K562 (cell line): ENCODE data around the gene RGS7. TPM values are rescaled to one million over a fixed set of nuclear protein-coding genes. Genes with fewer than 3 reads are reported as not detected.

Experiments used
- ATAC-seq: fragments of 200-7000 bp; cut with Tn5 transposase; 3 replicates; pipeline ENCODE4 v1.9.1; 2020; ENCODE audit warnings: moderate library complexity
- BruUV-seq: library from RNA; stranded (reverse); fragments of 400-500 nt; replicated peaks from 2 replicates; lab custom pipeline; 2021; lab: Mats Ljungman, UMichigan
- CTCF ChIA-PET: fragments of 300-600 bp; formaldehyde crosslinking; extraction: SDS; loops from one replicate; lab custom pipeline; 2021; ENCODE audit warnings: low intra/inter-chr PET ratio; lab: Yijun Ruan, JAX
- POLR2A ChIA-PET: fragments of 300-600, 350-650 bp; sonication (Branson Sonifier 250); formaldehyde crosslinking; extraction: SDS; loops from one replicate; lab custom pipeline; 2021; ENCODE audit warnings: antibody characterized with exemption, inconsistent platforms; lab: Yijun Ruan, JAX
- DNase-seq, 4 experiments: peaks; one replicate each; pipeline versions ENCODE4 v3.0.0 to v3.0.0-alpha.2; 2011 to 2018; ENCODE audit warnings: low spot score in 3 of 4, mixed read lengths in 3 of 4; ENCODE audit errors: extremely low read depth in 1 of 4
- FAIRE-seq: peaks from 2 replicates; lab custom pipeline; 2011; peaks lifted over from hg19 to GRCh38; lab: Jason Lieb, UNC
- H2AFZ ChIP-seq: 2 replicates; pipeline ENCODE4 v1.6.0; 2011; ENCODE audit warnings: low read depth, low read length, control low read depth, inconsistent platforms
- H3K27ac ChIP-seq: fragments of 200-600 bp; 3 replicates; pipeline ENCODE4 v1.8.0; 2011; ENCODE audit warnings: low read depth, mild to moderate bottlenecking, control low read depth, inconsistent platforms, low read length, moderate library complexity, mixed read lengths; ENCODE audit errors: extremely low read depth
- H3K27me3 ChIP-seq, 2 experiments: fragments of 300-600 bp in 1 of 2; 2 replicates in 1 of 2; 3 replicates in 1 of 2; pipeline versions ENCODE4 v1.6.0 to v1.8.0; 2011; ENCODE audit warnings: inconsistent platforms in 2 of 2, low read length in 2 of 2, mild to moderate bottlenecking in 1 of 2, mixed read lengths in 1 of 2, moderate library complexity in 1 of 2; ENCODE audit not compliant: control insufficient read depth in 2 of 2, insufficient read depth in 2 of 2
- H3K36me3 ChIP-seq: fragments of 300-600 bp; 3 replicates; pipeline ENCODE4 v1.8.0; 2011; ENCODE audit warnings: mild to moderate bottlenecking, low read length, inconsistent platforms; ENCODE audit not compliant: control insufficient read depth, insufficient read depth
- H3K4me1 ChIP-seq, 2 experiments: fragments of 200-600 bp in 1 of 2; replicated peaks in 1 of 2; 2 replicates in 1 of 2; 3 replicates in 1 of 2; pipeline versions ENCODE4 v1.5.1 to v1.8.0; 2011; ENCODE audit warnings: inconsistent platforms in 2 of 2, low read length in 2 of 2, mild to moderate bottlenecking in 1 of 2, mixed read lengths in 1 of 2, moderate library complexity in 1 of 2; ENCODE audit not compliant: control insufficient read depth in 2 of 2, insufficient read depth in 2 of 2
- H3K4me2 ChIP-seq: 2 replicates; pipeline ENCODE4 v1.6.1; 2011; ENCODE audit warnings: low read length, control low read depth, inconsistent platforms, mixed read lengths; ENCODE audit not compliant: insufficient read depth
- H3K4me3 ChIP-seq: fragments of 200-600 bp; sonication (generic), shearing (Covaris generic); 2 replicates; pipeline ENCODE4 v1.5.1; 2016; ENCODE audit warnings: control low read depth, inconsistent platforms
- H3K79me2 ChIP-seq: fragments of 200-600 bp; 3 replicates; pipeline ENCODE4 v1.8.0; 2011; ENCODE audit warnings: low read length, inconsistent platforms; ENCODE audit not compliant: control insufficient read depth, insufficient read depth
- H3K9ac ChIP-seq, 2 experiments: 2 replicates each; pipeline versions ENCODE4 v1.6.0 to v1.6.1; 2011; ENCODE audit warnings: low read depth in 2 of 2, low read length in 2 of 2, control low read depth in 1 of 2, inconsistent platforms in 1 of 2, mild to moderate bottlenecking in 1 of 2, mixed read lengths in 1 of 2; ENCODE audit not compliant: insufficient read depth in 1 of 2
- H3K9me1 ChIP-seq: one replicate; pipeline ENCODE4 v1.6.0; 2011; ENCODE audit warnings: inconsistent platforms, mild to moderate bottlenecking, low read length, moderate library complexity; ENCODE audit not compliant: control insufficient read depth, insufficient read depth
- H3K9me3 ChIP-seq: replicated peaks from 2 replicates; pipeline ENCODE4 v1.5.1; 2011; ENCODE audit warnings: low read depth, low read length, inconsistent platforms; ENCODE audit not compliant: control insufficient read depth, insufficient read depth
- H4K20me1 ChIP-seq: replicated peaks from 2 replicates; pipeline ENCODE4 v1.6.1; 2011; ENCODE audit warnings: low read length, inconsistent platforms, mixed read lengths; ENCODE audit not compliant: control insufficient read depth, insufficient read depth
- ARID1B ChIP-seq: fragments of 450-650 bp; IDR thresholded peaks from 2 replicates; pipeline ENCODE4 v1.6.1; 2016; ENCODE audit warnings: antibody characterized with exemption, mild to moderate bottlenecking, inconsistent platforms
- BCLAF1 ChIP-seq, 2 experiments: fragments of 450-650 bp in 1 of 2; IDR thresholded peaks; 2 replicates each; pipeline ENCODE4 v1.6.1; 2011 to 2017; ENCODE audit warnings: low read depth in 2 of 2, antibody characterized with exemption in 1 of 2, borderline replicate concordance in 1 of 2, low read length in 1 of 2, mild to moderate bottlenecking in 1 of 2, mixed read lengths in 1 of 2; ENCODE audit not compliant: control insufficient read depth in 1 of 2
- GTF2A2 ChIP-seq: IDR thresholded peaks from 2 replicates; pipeline ENCODE4 v1.6.1; 2016; ENCODE audit warnings: mild to moderate bottlenecking, missing genetic modification characterization, missing compliant biosample characterization
- KHSRP ChIP-seq: fragments of 450-650 bp; IDR thresholded peaks from 2 replicates; pipeline ENCODE4 v1.6.1; 2017
- MEIS2 ChIP-seq: fragments of 450-650 bp; IDR thresholded peaks from 2 replicates; pipeline ENCODE4 v1.6.1; 2014; ENCODE audit warnings: mild to moderate bottlenecking; ENCODE audit not compliant: partially characterized antibody
- MTA3 ChIP-seq: fragments of 450-650 bp; formaldehyde crosslinking; IDR thresholded peaks from 2 replicates; pipeline ENCODE4 v1.6.1; 2017; ENCODE audit warnings: mild to moderate bottlenecking, borderline replicate concordance
- SP2 ChIP-seq: IDR thresholded peaks from 2 replicates; pipeline ENCODE4 v1.6.1; 2011; ENCODE audit warnings: mild to moderate bottlenecking, low read depth, low read length, moderate library complexity; ENCODE audit not compliant: poor library complexity, severe bottlenecking; ENCODE audit errors: extremely low read depth
- ZNF778 ChIP-seq: fragments of 450-650 bp; formaldehyde crosslinking; IDR thresholded peaks from 2 replicates; pipeline ENCODE4 v1.4.0; 2020; ENCODE audit warnings: mild to moderate bottlenecking, moderate library complexity
- WGBS: fragments of 100-300 bp; shearing (Covaris generic); methylation state at CpG from one replicate; pipeline ENCODE4 v1.1.6; 2016; ENCODE audit warnings: low coverage, mixed read lengths; ENCODE audit not compliant: insufficient coverage; ENCODE audit errors: missing lambda C conversion rate; 5-methylcytosine and 5-hydroxymethylcytosine counted together
- in situ Hi-C: fragments of 300-500 bp; cut with MboI; formaldehyde crosslinking; loops from 4 replicates; pipeline ENCODE4 v1.15.0; 2018; ENCODE audit warnings: inconsistent platforms, mixed read lengths
- intact Hi-C: fragments of 100-400 bp; cut with micrococcal nuclease; formaldehyde crosslinking; loops from 2 replicates; pipeline ENCODE4 v1.14.2; 2022
- polyA plus RNA-seq, 8 experiments: library from polyadenylated mRNA; depleted of rRNA in 4 of 8; stranded (reverse) in 5 of 8; unstranded in 3 of 8; fragments of >200 nt; fragmentation: Nextera tagmentation in 2 of 8; fragmentation: Illumina TruSeq in 1 of 8; extraction: Ambion mirVana in 2 of 8; extraction: Trizol in 1 of 8; gene quantifications; 2 replicates each; pipeline versions ENCODE4 v1.2.1 to v1.2.3, GENCODE V29; 2011 to 2014; ENCODE audit warnings: inconsistent platforms in 1 of 8, missing spikeins in 1 of 8
- total RNA-seq, 7 experiments: library from RNA; depleted of rRNA in 6 of 7; stranded (reverse); fragments of >200 nt in 6 of 7; fragmentation: Illumina TruSeq in 2 of 7; extraction: Trizol in 2 of 7; gene quantifications; 2 replicates each; pipeline versions ENCODE4 v1.2.1 to v1.2.3, GENCODE V29; 2011 to 2021; ENCODE audit warnings: low replicate concordance in 1 of 7

Gene RGS7
- total and polyA plus RNA-seq, 9 of the 15 experiments (the other 6 are each of a cell fraction or from before 2014, with no cell fraction given) = not detected

GRCh38 chr1:241406421-241406820 is 49.4 kb upstream of the RGS7 start:
- H3K9me3 ChIP-seq = no peaks in the 10 kb centered on the region
- no peak overlapping the region for H3K4me3 ChIP-seq
- no peaks in the 10 kb centered on the region for H4K20me1 ChIP-seq
- H2AFZ ChIP-seq = no peak overlapping the region
- BruUV-seq = no TSS peak
- ChIA-PET POLR2A (interaction anchor here (0.6 to 1.3 kb wide), 3 partner anchors 9 to 574 kb away, joined by 3 to 4 read pairs (median 3); no protein-coding TSS in a partner anchor), CTCF (no interaction called here)
- no peaks in the 10 kb centered on the region for H3K9me1 ChIP-seq
- H3K27me3 ChIP-seq = no peaks in the 10 kb centered on the region
- H3K4me2 ChIP-seq = no peak overlapping the region
- TF ChIP-seq SP2 (no peak), MTA3 (no peak), ARID1B (no peak)
- H3K27ac ChIP-seq = no peak overlapping the region
- ATAC-seq (no peak), DNase-seq (no peak), FAIRE-seq (no peak)
- no peaks in the 10 kb centered on the region for H3K36me3 ChIP-seq
- intact Hi-C loops = loop anchor here (5.0 kb wide), 1 partner anchor 81 kb away; no protein-coding TSS in a partner anchor
- no peak overlapping the region for H3K9ac ChIP-seq
- in situ Hi-C loops = no loop called here
- WGBS = 4% methylated on average over 3 of the region's 3 CpGs
- no peaks in the 10 kb centered on the region for H3K4me1 ChIP-seq
- no peaks in the 10 kb centered on the region for H3K79me2 ChIP-seq

GRCh38 chr1:241401156-241401555 is 44.2 kb upstream of the RGS7 start:
- under 1% methylated on average over 6 of the region's 6 CpGs for WGBS
- no peak for ATAC-seq
- no TSS peak for BruUV-seq
- H3K9ac ChIP-seq = no peak overlapping the region
- H3K9me1 ChIP-seq = no peaks in the 10 kb centered on the region
- H3K79me2 ChIP-seq = no peaks in the 10 kb centered on the region
- no peak overlapping the region for H3K27ac ChIP-seq
- ChIA-PET CTCF (no interaction called here), POLR2A (interaction anchor here (1.4 kb wide), 1 partner anchor 10 kb away, joined by 5 read pairs; no protein-coding TSS in a partner anchor)
- DNase-seq = no peak
- H3K4me3 ChIP-seq = no peak overlapping the region
- TF ChIP-seq GTF2A2 (no peak), ZNF778 (no peak), MEIS2 (no peak), BCLAF1 (IDR thresholded peaks at IDR 0.05; ENCODE audit: borderline replicate concordance in 1 of 2, control insufficient read depth in 1 of 2, low read depth in 2 of 2, low read length in 1 of 2) (no peak), KHSRP (no peak)
- TF ChIP-seq, all 486 proteins: peak for 0
- no peak overlapping the region for H2AFZ ChIP-seq
- H4K20me1 ChIP-seq = no peaks in the 10 kb centered on the region
- no peaks in the 10 kb centered on the region for H3K9me3 ChIP-seq
- H3K4me1 ChIP-seq = no peaks in the 10 kb centered on the region
- no peaks in the 10 kb centered on the region for H3K36me3 ChIP-seq
- no peak overlapping the region for H3K4me2 ChIP-seq
- intact Hi-C loops (no loop called here), in situ Hi-C loops (no loop called here)
- H3K27me3 ChIP-seq = no peaks in the 10 kb centered on the region
- FAIRE-seq = no peak
